PC-3 (cell line): ENCODE results near the gene TMEM107. TPM values are rescaled to one million over a fixed set of nuclear protein-coding genes. Genes with fewer than 3 reads are reported as not detected.

Experiments
- ATAC-seq: fragments of 200-7000 bp; cut with Tn5 transposase; 2 replicates; pipeline ENCODE4 v1.9.1; 2020; ENCODE audit warnings: mild to moderate bottlenecking, moderate library complexity
- BruUV-seq: library from RNA; stranded (reverse); fragments of 400-500 nt; replicated peaks from 2 replicates; lab custom pipeline; 2021; lab: Mats Ljungman, UMichigan
- CTCF ChIA-PET: fragments of 300-600 bp; sonication (Branson Sonifier 250); formaldehyde crosslinking; loops from one replicate; lab custom pipeline; 2022; ENCODE audit warnings: antibody characterized with exemption; lab: Charles Lee
- POLR2A ChIA-PET: fragments of 300-600 bp; sonication (Branson Sonifier 250); formaldehyde crosslinking; loops from one replicate; lab custom pipeline; 2022; ENCODE audit warnings: antibody characterized with exemption; ENCODE audit not compliant: unreplicated experiment; lab: Charles Lee
- DNase-seq: peaks from one replicate; pipeline ENCODE4 v3.0.0-alpha.2; 2015
- H2AFZ ChIP-seq: fragments of 300-600 bp; sonication (generic); 2 replicates; pipeline ENCODE4 v1.6.0; 2016; ENCODE audit warnings: antibody characterized with exemption, low read length
- H3F3A ChIP-seq: fragments of 300-600 bp; sonication (generic); one replicate; pipeline ENCODE4 v1.6.0; 2017; ENCODE audit warnings: antibody characterized with exemption, low read length, control low read depth, mild to moderate bottlenecking; ENCODE audit not compliant: unreplicated experiment
- H3K27ac ChIP-seq: fragments of 300-600 bp; sonication (generic); 2 replicates; pipeline ENCODE4 v1.5.1; 2016; ENCODE audit warnings: mild to moderate bottlenecking, low read length
- H3K27me3 ChIP-seq: fragments of 300-600 bp; sonication (generic); 2 replicates; pipeline ENCODE4 v1.6.1; 2016; ENCODE audit warnings: low read length, mixed read lengths
- H3K36me3 ChIP-seq: fragments of 300-600 bp; sonication (generic); 2 replicates; pipeline ENCODE4 v1.6.1; 2016; ENCODE audit warnings: low read depth, mixed run types, low read length, mixed read lengths
- H3K4me1 ChIP-seq: fragments of 300-600 bp; sonication (generic); 2 replicates; pipeline ENCODE4 v1.5.1; 2016; ENCODE audit warnings: low read length; ENCODE audit not compliant: insufficient read depth
- H3K4me2 ChIP-seq: fragments of 300-600 bp; sonication (generic); 2 replicates; pipeline ENCODE4 v1.6.0; 2016; ENCODE audit warnings: low read length
- H3K4me3 ChIP-seq: fragments of 300-600 bp; sonication (generic); 2 replicates; pipeline ENCODE4 v1.5.1; 2016; ENCODE audit warnings: mild to moderate bottlenecking, low read length, mixed read lengths
- H3K79me2 ChIP-seq: fragments of 300-600 bp; sonication (generic); 2 replicates; pipeline ENCODE4 v1.6.1; 2017; ENCODE audit warnings: low read length, mixed read lengths
- H3K9ac ChIP-seq: fragments of 300-600 bp; sonication (generic); 2 replicates; pipeline ENCODE4 v1.6.0; 2016; ENCODE audit warnings: mild to moderate bottlenecking, low read length
- H3K9me2 ChIP-seq: fragments of 300-600 bp; sonication (generic); replicated peaks from 2 replicates; pipeline ENCODE4 v1.6.1; 2016; ENCODE audit warnings: mixed run types, low read length, mixed read lengths
- H3K9me3 ChIP-seq: fragments of 300-600 bp; sonication (generic); 2 replicates; pipeline ENCODE4 v1.6.1; 2016; ENCODE audit warnings: low read length, mixed read lengths
- H4K20me1 ChIP-seq: fragments of 300-600 bp; sonication (generic); 2 replicates; pipeline ENCODE4 v1.6.1; 2016; ENCODE audit warnings: low read length, mixed read lengths
- CTCF ChIP-seq: fragments of 300-600 bp; sonication (generic); conservative IDR thresholded peaks from 2 replicates; pipeline ENCODE4 v1.5.1; 2017; ENCODE audit warnings: antibody characterized with exemption, low read depth, mild to moderate bottlenecking, low read length
- EZH2 ChIP-seq: fragments of 300-600 bp; sonication (generic); IDR thresholded peaks from one replicate; pipeline ENCODE4 v1.6.1; 2017; ENCODE audit warnings: antibody characterized with exemption, mild to moderate bottlenecking, low read length; ENCODE audit not compliant: unreplicated experiment
- EZH2phosphoT487 ChIP-seq: fragments of 300-600 bp; sonication (generic); IDR thresholded peaks from 2 replicates; pipeline ENCODE4 v1.6.1; 2018; ENCODE audit warnings: mild to moderate bottlenecking, antibody characterized with exemption, low read length, borderline replicate concordance
- intact Hi-C: fragments of 100-400 bp; cut with micrococcal nuclease; formaldehyde crosslinking; loops from 2 replicates; pipeline ENCODE4 v1.9.0; 2023
- total RNA-seq: library from RNA; depleted of rRNA; stranded (reverse); fragments of >200 nt; gene quantifications from 2 replicates; pipeline ENCODE4 v1.2.3, GENCODE V29; 2014

Gene TMEM107
- total RNA-seq, 1 experiment from 2014 or later, result 19.0 TPM

GRCh38 chr17:8149419-8150193 is 26.6 kb downstream of the TMEM107 start:
- Histone ChIP-seq H3F3A (no peaks in the 10 kb centered on the region), H3K27ac (no peak overlapping the region), H3K4me3 (no peak overlapping the region), H4K20me1 (peaks cover 9% of the 10 kb centered on the region; the same call in 1 of the 2 replicates), H3K79me2 (peaks cover 23% of the 10 kb centered on the region), H3K27me3 (no peaks in the 10 kb centered on the region), H3K36me3 (peaks cover 4% of the 10 kb centered on the region; the same call in 1 of the 2 replicates), H3K9ac (no peak overlapping the region), H3K9me2 (no peaks in the 10 kb centered on the region), H3K9me3 (no peaks in the 10 kb centered on the region), H3K4me2 (no peak overlapping the region), H3K4me1 (peaks cover 26% of the 10 kb centered on the region), H2AFZ (no peak overlapping the region)
- no TSS peak for BruUV-seq
- DNase-seq (no peak), ATAC-seq (no peak)
- ChIA-PET CTCF (no interaction called here), POLR2A (no interaction called here)
- TF ChIP-seq EZH2 (no peak), CTCF (no peak), EZH2phosphoT487 (no peak)
- intact Hi-C loops, result no loop called here

- ChIA-PET POLR2A (no interaction called here), CTCF (no interaction called here)
- Histone ChIP-seq H3K27me3 (no peaks in the 10 kb centered on the region), H4K20me1 (peaks cover 8% of the 10 kb centered on the region; the same call in 1 of the 2 replicates), H3F3A (no peaks in the 10 kb centered on the region), H3K9ac (no peak overlapping the region), H3K9me3 (no peaks in the 10 kb centered on the region), H3K36me3 (peaks cover 4% of the 10 kb centered on the region; the same call in 1 of the 2 replicates), H3K9me2 (no peaks in the 10 kb centered on the region), H2AFZ (no peak overlapping the region), H3K27ac (no peak overlapping the region), H3K4me1 (peaks cover 17% of the 10 kb centered on the region), H3K4me3 (no peak overlapping the region), H3K79me2 (peaks cover 16% of the 10 kb centered on the region), H3K4me2 (no peak overlapping the region)
- DNase-seq, result no peak
- no TSS peak for BruUV-seq
- no peak for TF ChIP-seq CTCF
- no peak for TF ChIP-seq EZH2phosphoT487
- no peak for TF ChIP-seq EZH2
- no peak for ATAC-seq
- intact Hi-C loops, result no loop called here
These were observed 27.6 kb downstream of the TMEM107 start for GRCh38 chr17:8148560-8148959.
